H9 (cell line): ENCODE results near the gene CHMP1A. TPM values are rescaled to one million over a fixed set of nuclear protein-coding genes. Genes with fewer than 3 reads are reported as not detected.

Source experiments
- DNase-seq: peaks from one replicate; pipeline ENCODE4 v3.0.0-alpha.2; 2017
- H2AFZ ChIP-seq: one replicate; pipeline ENCODE4 v1.6.1; 2013; ENCODE audit warnings: mild to moderate bottlenecking, low read length, control low read depth, moderate library complexity
- H2AK5ac ChIP-seq: 2 replicates; pipeline ENCODE4 v1.6.1; 2013; ENCODE audit warnings: low read length, control low read depth, mixed read lengths; ENCODE audit not compliant: insufficient read length
- H2BK120ac ChIP-seq: one replicate; pipeline ENCODE4 v1.6.1; 2013; ENCODE audit warnings: low read depth, mild to moderate bottlenecking, low read length, control low read depth, inconsistent platforms; ENCODE audit not compliant: poor library complexity, severe bottlenecking
- H2BK12ac ChIP-seq: 2 replicates; pipeline ENCODE4 v1.6.1; 2013; ENCODE audit warnings: low read length, control low read depth, mixed read lengths, low read depth; ENCODE audit not compliant: insufficient read length
- H2BK15ac ChIP-seq: 2 replicates; pipeline ENCODE4 v1.6.1; 2013; ENCODE audit warnings: low read depth, low read length, control low read depth
- H2BK20ac ChIP-seq: one replicate; pipeline ENCODE4 v1.6.1; 2013; ENCODE audit warnings: low read depth, mild to moderate bottlenecking, low read length, control low read depth, inconsistent platforms; ENCODE audit not compliant: poor library complexity, severe bottlenecking
- H2BK5ac ChIP-seq: 2 replicates; pipeline ENCODE4 v1.6.1; 2013; ENCODE audit warnings: low read length, control low read depth, mixed read lengths; ENCODE audit not compliant: insufficient read length
- H3K14ac ChIP-seq: 2 replicates; pipeline ENCODE4 v1.6.1; 2013; ENCODE audit warnings: low read length, control low read depth; ENCODE audit not compliant: insufficient read depth
- H3K18ac ChIP-seq: 2 replicates; pipeline ENCODE4 v1.6.1; 2013; ENCODE audit warnings: low read depth, mild to moderate bottlenecking, mixed read lengths, low read length, control low read depth; ENCODE audit not compliant: insufficient read length
- H3K23ac ChIP-seq: 2 replicates; pipeline ENCODE4 v1.6.1; 2013; ENCODE audit warnings: low read length, control low read depth, mixed read lengths, low read depth; ENCODE audit not compliant: insufficient read length
- H3K23me2 ChIP-seq: 2 replicates; pipeline ENCODE4 v1.6.1; 2013; ENCODE audit warnings: low read depth, mild to moderate bottlenecking, mixed read lengths, low read length, control low read depth; ENCODE audit not compliant: insufficient read length, poor library complexity, severe bottlenecking
- H3K27ac ChIP-seq: 2 replicates; pipeline ENCODE4 v1.5.1; 2013; ENCODE audit warnings: low read length, control low read depth, mixed read lengths, low read depth; ENCODE audit not compliant: insufficient read length
- H3K27me3 ChIP-seq: 2 replicates; pipeline ENCODE4 v1.6.1; 2013; ENCODE audit warnings: low read length, control low read depth, inconsistent platforms; ENCODE audit not compliant: insufficient read depth
- H3K4ac ChIP-seq: 2 replicates; pipeline ENCODE4 v1.6.1; 2013; ENCODE audit warnings: low read depth, mild to moderate bottlenecking, control low read depth, inconsistent platforms, low read length, moderate library complexity
- H3K4me1 ChIP-seq: 2 replicates; pipeline ENCODE4 v1.6.1; 2013; ENCODE audit warnings: low read length, control low read depth, inconsistent platforms; ENCODE audit not compliant: insufficient read depth
- H3K4me2 ChIP-seq: 2 replicates; pipeline ENCODE4 v1.6.1; 2013; ENCODE audit warnings: low read length, control low read depth, mixed read lengths; ENCODE audit not compliant: insufficient read length, insufficient read depth
- H3K56ac ChIP-seq: 2 replicates; pipeline ENCODE4 v1.6.1; 2013; ENCODE audit warnings: low read depth, mild to moderate bottlenecking, mixed read lengths, low read length, control low read depth; ENCODE audit not compliant: insufficient read length
- H3K79me1 ChIP-seq: 2 replicates; pipeline ENCODE4 v1.6.1; 2013; ENCODE audit warnings: low read depth, mild to moderate bottlenecking, moderate library complexity, low read length, control low read depth, inconsistent platforms; ENCODE audit not compliant: insufficient read depth, poor library complexity, severe bottlenecking
- H3K79me2 ChIP-seq: 2 replicates; pipeline ENCODE4 v1.6.1; 2013; ENCODE audit warnings: low read length, control low read depth, inconsistent platforms; ENCODE audit not compliant: insufficient read depth
- H3K9ac ChIP-seq: 2 replicates; pipeline ENCODE4 v1.6.1; 2013; ENCODE audit warnings: low read length, control low read depth, mixed read lengths; ENCODE audit not compliant: insufficient read length; ENCODE audit errors: extremely low read depth
- H3K9me3 ChIP-seq: one replicate; pipeline ENCODE4 v1.6.1; 2013; ENCODE audit warnings: low read depth, low read length, inconsistent platforms; ENCODE audit not compliant: control insufficient read depth
- H3T11ph ChIP-seq: one replicate; pipeline ENCODE4 v1.6.1; 2013; ENCODE audit warnings: mild to moderate bottlenecking, low read length, control low read depth, inconsistent platforms
- H4K20me1 ChIP-seq: one replicate; pipeline ENCODE4 v1.6.1; 2013; ENCODE audit not compliant: control insufficient read depth, insufficient read length, insufficient read depth
- H4K5ac ChIP-seq: 2 replicates; pipeline ENCODE4 v1.6.1; 2013; ENCODE audit warnings: low read depth, mild to moderate bottlenecking, mixed read lengths, low read length, control low read depth; ENCODE audit not compliant: insufficient read length
- H4K8ac ChIP-seq: replicated peaks from 2 replicates; pipeline ENCODE4 v1.6.1; 2013; ENCODE audit warnings: low read length, control low read depth, mixed read lengths, low read depth; ENCODE audit not compliant: insufficient read length
- H4K91ac ChIP-seq: 2 replicates; pipeline ENCODE4 v1.6.1; 2013; ENCODE audit warnings: low read depth, mild to moderate bottlenecking, moderate library complexity, mixed read lengths, low read length, control low read depth; ENCODE audit not compliant: insufficient read length
- H3K27ac Mint-ChIP-seq, 3 experiments: 2 replicates in 2 of 3; 3 replicates in 1 of 3; pipeline ENCODE4 v1.8.0; 2020 to 2021; ENCODE audit warnings: mixed read lengths in 3 of 3, mild to moderate bottlenecking in 1 of 3, moderate library complexity in 1 of 3
- H3K27me3 Mint-ChIP-seq: 2 replicates; pipeline ENCODE4 v1.8.0; 2021; ENCODE audit warnings: low read depth, mild to moderate bottlenecking, moderate library complexity, mixed read lengths
- H3K36me3 Mint-ChIP-seq, 3 experiments: 2 replicates in 2 of 3; 3 replicates in 1 of 3; pipeline ENCODE4 v1.8.0; 2020 to 2021; ENCODE audit warnings: low read depth in 3 of 3, mixed read lengths in 3 of 3; ENCODE audit not compliant: insufficient read depth in 1 of 3
- H3K4me1 Mint-ChIP-seq, 2 experiments: 2 replicates each; pipeline ENCODE4 v1.8.0; 2020; ENCODE audit warnings: mixed read lengths in 2 of 2
- H3K4me3 Mint-ChIP-seq, 2 experiments: 2 replicates in 1 of 2; 3 replicates in 1 of 2; pipeline ENCODE4 v1.8.0; 2020 to 2021; ENCODE audit warnings: mild to moderate bottlenecking in 2 of 2, mixed read lengths in 2 of 2, moderate library complexity in 1 of 2
- H3K9me3 Mint-ChIP-seq, 2 experiments: 2 replicates in 1 of 2; 3 replicates in 1 of 2; pipeline ENCODE4 v1.8.0; 2020; ENCODE audit warnings: mild to moderate bottlenecking in 2 of 2, mixed read lengths in 2 of 2, moderate library complexity in 1 of 2
- CTCF ChIP-seq: fragments of 200-600 bp; sonication (generic); conservative IDR thresholded peaks from 3 replicates; pipeline ENCODE4 v1.8.0; 2021; ENCODE audit warnings: antibody characterized with exemption, mild to moderate bottlenecking
- WGBS: extraction: QIAGEN DNeasy Blood & Tissue Kit; methylation state at CpG from one replicate; pipeline ENCODE4 v1.1.7; 2013; ENCODE audit warnings: missing lambda C conversion rate, low lambda C conversion rate, mixed read lengths; ENCODE audit not compliant: insufficient read length; ENCODE audit errors: extremely low coverage; 5-methylcytosine and 5-hydroxymethylcytosine counted together
- total RNA-seq: library from RNA; stranded (reverse); gene quantifications from 2 replicates; pipeline ENCODE4 v1.2.1, GENCODE V29; 2021

CHMP1A gene
- total RNA-seq, 1 experiment from 2014 or later: 89.6 TPM

- Histone ChIP-seq H2BK5ac (no peak overlapping the region), H3K27me3 (no peaks in the 10 kb centered on the region), H2AK5ac (no peak overlapping the region), H3K23me2 (no peaks in the 10 kb centered on the region), H2BK15ac (no peak overlapping the region), H3K9ac (no peak overlapping the region), H3K56ac (no peak overlapping the region), H3K14ac (no peak overlapping the region), H4K8ac (no peak overlapping the region), H4K91ac (no peak overlapping the region), H3T11ph (no peak overlapping the region), H3K18ac (no peak overlapping the region), H3K4me1 (no peaks in the 10 kb centered on the region), H3K27ac (no peak overlapping the region), H2BK20ac (no peak overlapping the region), H3K79me1 (no peaks in the 10 kb centered on the region), H2BK120ac (no peak overlapping the region), H3K23ac (no peak overlapping the region), H3K9me3 (no peaks in the 10 kb centered on the region), H3K4me2 (no peak overlapping the region), H4K20me1 (no peaks in the 10 kb centered on the region), H2AFZ (no peak overlapping the region), H2BK12ac (no peak overlapping the region), H3K79me2 (no peaks in the 10 kb centered on the region), H3K4ac (no peak overlapping the region), H4K5ac (no peak overlapping the region)
- no peak for DNase-seq
- peaks cover 0 to 2% of the 10 kb centered on the region in 2 experiments; a peak in 2 of 4 replicates for H3K4me1 Mint-ChIP-seq
- no peak overlapping the region for H3K27ac Mint-ChIP-seq
- peaks cover 2% of the 10 kb centered on the region; the same call in 1 of the 2 replicates for H3K27me3 Mint-ChIP-seq
- H3K9me3 Mint-ChIP-seq: no peaks in the 10 kb centered on the region; a peak in 1 of 5 replicates
- H3K4me3 Mint-ChIP-seq: no peak overlapping the region
- no peak for TF ChIP-seq CTCF
- WGBS: no CpG with 5 or more reads among the region's 32 CpGs
- H3K36me3 Mint-ChIP-seq: peaks cover 31 to 68% (median 57%) of the 10 kb centered on the region in 3 experiments
Measured at GRCh38 chr16:89693931-89694783, 36.6 kb upstream of the CHMP1A start.
